Effector CD4-positive, alpha-beta T cell (primary cell): ENCODE results near the gene PRPF39.
"Not testable (repeated sequence)": the region's sequence is repeated elsewhere in the genome, so short reads cannot be mapped to it uniquely, and the experiment has no call there.

ENCODE experiments used
- DNase-seq: peaks from one replicate; pipeline ENCODE4 v3.0.0-alpha.2; 2020

The PRPF39 gene

DNA sequence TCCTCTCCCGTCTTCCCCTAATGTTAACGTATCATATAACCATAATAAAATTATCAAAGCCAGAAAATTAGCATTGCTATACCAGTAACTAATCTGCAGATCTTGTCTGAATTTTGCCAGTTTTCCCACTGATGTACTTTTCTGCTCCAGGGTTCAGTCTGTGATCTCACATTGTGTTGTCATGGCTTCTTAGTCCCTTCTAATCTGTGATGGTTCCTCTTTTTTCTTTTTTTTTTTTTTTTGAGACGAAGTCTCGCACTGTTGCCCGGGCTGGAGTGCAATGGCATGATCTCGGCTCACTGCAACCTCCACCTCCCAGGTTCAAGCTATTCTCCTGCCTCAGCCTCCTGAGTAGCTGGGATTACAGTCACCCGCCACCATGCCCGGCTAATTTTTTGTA, 58.2 kb downstream of the PRPF39 start:
- DNase-seq: not testable (repeated sequence)

GRCh38 chr14:45144658-45145057, 60.7 kb downstream of the PRPF39 start:
- no peak for DNase-seq

DNA sequence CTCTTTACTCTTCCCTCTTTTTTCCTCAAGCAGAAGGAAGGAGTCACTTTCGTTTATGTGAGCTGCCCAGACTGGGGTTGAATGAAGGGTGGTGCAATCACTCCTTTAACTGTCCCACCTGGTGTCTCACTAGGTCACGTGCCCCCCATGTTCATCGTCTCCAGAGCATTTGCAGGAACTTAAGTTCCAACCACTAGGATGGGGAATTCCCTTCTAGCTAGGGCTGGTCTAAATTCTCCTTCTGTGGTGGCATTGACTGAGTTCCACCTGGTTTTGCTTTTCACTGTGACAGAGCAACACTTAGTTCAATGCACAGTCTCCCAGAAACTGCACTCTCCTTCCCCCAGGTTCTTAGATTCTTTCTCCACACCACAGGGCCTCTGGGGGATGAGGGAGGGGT, 61.3 kb downstream of the PRPF39 start:
- DNase-seq: no peak

- DNase-seq: no peak
These were observed 65.7 kb downstream of the PRPF39 start for GRCh38 chr14:45149602-45150001.

DNA sequence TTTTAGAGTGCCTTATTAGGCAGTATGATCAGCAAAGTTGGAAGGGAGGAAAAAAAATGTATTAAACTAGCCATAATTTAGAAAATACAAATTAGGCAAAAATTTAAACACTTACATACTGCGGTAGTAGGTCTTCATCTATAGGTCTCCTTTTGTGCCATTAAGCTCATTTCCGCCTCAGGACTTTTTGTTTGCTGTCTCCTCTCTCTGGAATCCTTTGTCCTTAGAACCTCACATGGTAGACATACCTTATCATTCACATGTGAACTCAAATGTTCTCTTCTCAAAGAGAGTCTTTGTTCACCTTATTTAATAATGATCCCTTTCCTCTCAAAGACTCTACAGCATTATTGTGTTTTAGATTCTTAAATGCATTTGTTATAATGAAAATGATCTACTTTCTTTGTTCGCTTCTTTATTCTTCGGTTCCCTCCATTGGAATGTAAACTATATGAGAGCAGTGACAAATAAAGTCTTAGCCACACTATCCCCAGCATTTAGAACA, 66.5 kb downstream of the PRPF39 start:
- no peak for DNase-seq

GRCh38 chr14:45156067-45156466, 72.2 kb downstream of the PRPF39 start:
- no peak for DNase-seq
